Measurements from ENCODE around the gene KRTAP20-4. TPM values are rescaled to one million over a fixed set of nuclear protein-coding genes. Genes with fewer than 3 reads are reported as not detected.

Gene KRTAP20-4
- total RNA-seq, 2 experiments from 2014 or later, result not detected

GRCh38 chr21:30605968-30606367 is 14.5 kb upstream of the KRTAP20-4 start:
- H3K27me3 ChIP-seq (ENCODE audit: control insufficient read depth in 1 of 2, insufficient read depth in 2 of 2, low read length in 2 of 2), result peaks cover 0 to 3% of the 10 kb centered on the region in 2 experiments
- no peaks in the 10 kb centered on the region for H3K9me3 ChIP-seq (ENCODE audit: control insufficient read depth in 1 of 2, insufficient read depth in 1 of 2, low read length in 2 of 2)
- no peak overlapping the region for H3K4me3 ChIP-seq (ENCODE audit: low read length)
- H3K36me3 Mint-ChIP-seq (ENCODE audit: low read depth), result no peaks in the 10 kb centered on the region
- no peak for DNase-seq
- no peak overlapping the region for H3K27ac Mint-ChIP-seq
- no peaks in the 10 kb centered on the region for H3K36me3 ChIP-seq (ENCODE audit: insufficient read depth, low read length)
- H3K27me3 Mint-ChIP-seq, result no peaks in the 10 kb centered on the region
- no peak overlapping the region for H3K4me3 Mint-ChIP-seq
- peaks cover 10% of the 10 kb centered on the region for H3K9me3 Mint-ChIP-seq
- ChIA-PET CTCF (no interaction called here), POLR2A (no interaction called here)
- H3K4me1 ChIP-seq (ENCODE audit: insufficient read depth, low read length), result no peaks in the 10 kb centered on the region
- H3K27ac ChIP-seq (ENCODE audit: low read depth in 1 of 2, low read length in 2 of 2), result no peak overlapping the region
- H3K4me1 Mint-ChIP-seq (ENCODE audit: low read depth), result no peaks in the 10 kb centered on the region
- no peak for ATAC-seq (ENCODE audit: poor library complexity)
- TF ChIP-seq, protein P1, sequence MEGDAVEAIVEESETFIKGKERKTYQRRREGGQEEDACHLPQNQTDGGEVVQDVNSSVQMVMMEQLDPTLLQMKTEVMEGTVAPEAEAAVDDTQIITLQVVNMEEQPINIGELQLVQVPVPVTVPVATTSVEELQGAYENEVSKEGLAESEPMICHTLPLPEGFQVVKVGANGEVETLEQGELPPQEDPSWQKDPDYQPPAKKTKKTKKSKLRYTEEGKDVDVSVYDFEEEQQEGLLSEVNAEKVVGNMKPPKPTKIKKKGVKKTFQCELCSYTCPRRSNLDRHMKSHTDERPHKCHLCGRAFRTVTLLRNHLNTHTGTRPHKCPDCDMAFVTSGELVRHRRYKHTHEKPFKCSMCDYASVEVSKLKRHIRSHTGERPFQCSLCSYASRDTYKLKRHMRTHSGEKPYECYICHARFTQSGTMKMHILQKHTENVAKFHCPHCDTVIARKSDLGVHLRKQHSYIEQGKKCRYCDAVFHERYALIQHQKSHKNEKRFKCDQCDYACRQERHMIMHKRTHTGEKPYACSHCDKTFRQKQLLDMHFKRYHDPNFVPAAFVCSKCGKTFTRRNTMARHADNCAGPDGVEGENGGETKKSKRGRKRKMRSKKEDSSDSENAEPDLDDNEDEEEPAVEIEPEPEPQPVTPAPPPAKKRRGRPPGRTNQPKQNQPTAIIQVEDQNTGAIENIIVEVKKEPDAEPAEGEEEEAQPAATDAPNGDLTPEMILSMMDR (IDR thresholded peaks at IDR 0.05), result no peak
- intact Hi-C loops (cut with DNase I, micrococcal nuclease), result no loop called here

GRCh38 chr21:30612132-30612531 is 8.3 kb upstream of the KRTAP20-4 start:
- Histone ChIP-seq H3K9me3 (ENCODE audit: control insufficient read depth in 1 of 2, insufficient read depth in 1 of 2, low read length in 2 of 2) (peaks cover 0 to 4% of the 10 kb centered on the region in 2 experiments), H3K36me3 (ENCODE audit: insufficient read depth, low read length) (no peaks in the 10 kb centered on the region), H3K27me3 (ENCODE audit: control insufficient read depth in 1 of 2, insufficient read depth in 2 of 2, low read length in 2 of 2) (no peaks in the 10 kb centered on the region), H3K4me1 (ENCODE audit: insufficient read depth, low read length) (no peaks in the 10 kb centered on the region), H3K27ac (ENCODE audit: low read depth in 1 of 2, low read length in 2 of 2) (no peak overlapping the region), H3K4me3 (ENCODE audit: low read length) (no peak overlapping the region)
- Mint-ChIP-seq H3K27me3 (no peaks in the 10 kb centered on the region), H3K27ac (no peak overlapping the region), H3K4me3 (no peak overlapping the region), H3K4me1 (ENCODE audit: low read depth) (no peaks in the 10 kb centered on the region), H3K9me3 (peaks cover 10% of the 10 kb centered on the region), H3K36me3 (ENCODE audit: low read depth) (no peaks in the 10 kb centered on the region)
- ATAC-seq (ENCODE audit: poor library complexity) (no peak), DNase-seq (no peak)
- CTCF ChIA-PET, result no interaction called here
- TF ChIP-seq, protein P1 (IDR thresholded peaks at IDR 0.05), result no peak
- intact Hi-C loops (cut with DNase I, micrococcal nuclease), result no loop called here
- POLR2A ChIA-PET, result no interaction called here

DNA sequence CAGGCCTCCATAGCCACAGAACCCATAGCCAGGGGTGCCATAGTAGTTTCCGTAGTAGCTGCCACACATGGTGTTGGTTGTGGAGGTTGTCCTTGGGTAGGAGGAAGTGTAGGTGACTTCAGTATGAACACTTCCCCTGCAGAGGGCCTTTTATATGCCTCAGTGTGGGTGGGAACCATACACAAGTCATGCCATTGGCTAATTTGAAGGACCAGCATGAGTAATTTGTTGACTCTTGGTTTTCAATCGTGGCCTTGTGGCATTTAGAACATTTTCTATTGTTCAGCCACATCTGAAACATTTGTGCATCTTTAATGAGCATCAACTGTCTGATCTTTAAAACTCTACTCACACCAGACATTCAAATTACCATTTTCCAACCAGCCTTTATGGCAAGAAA is 6.6 kb upstream of the KRTAP20-4 start, which contains the start of gene KRTAP6-1:
Gene KRTAP6-1, minus strand, starts transcription at position 95 of the 400 bp plus-strand sequence. Its CDS starts 26 bp downstream, at position 69.
- POLR2A ChIA-PET, result no interaction called here
- no peaks in the 10 kb centered on the region for H3K27me3 Mint-ChIP-seq

More for the DNA sequence above, 6.6 kb upstream of the KRTAP20-4 start, which contains the start of gene KRTAP6-1:
- no peak within 1 kb of the TSS for H3K27ac ChIP-seq (ENCODE audit: low read depth in 1 of 2, low read length in 2 of 2)
- Mint-ChIP-seq H3K36me3 (ENCODE audit: low read depth) (no peaks in the 10 kb centered on the region), H3K4me1 (ENCODE audit: low read depth) (no peaks in the 10 kb centered on the region), H3K9me3 (peaks cover 5% of the 10 kb centered on the region), H3K4me3 (no peak within 1 kb of the TSS), H3K27ac (no peak within 1 kb of the TSS)
- CTCF ChIA-PET, result no interaction called here
- ATAC-seq (ENCODE audit: poor library complexity) (no peak), DNase-seq (no peak)
- intact Hi-C loops (cut with DNase I, micrococcal nuclease), result no loop called here
- no peaks in the 10 kb centered on the region for H3K36me3 ChIP-seq (ENCODE audit: insufficient read depth, low read length)
- no peaks in the 10 kb centered on the region for H3K27me3 ChIP-seq (ENCODE audit: control insufficient read depth in 1 of 2, insufficient read depth in 2 of 2, low read length in 2 of 2)
- TF ChIP-seq, protein P1 (IDR thresholded peaks at IDR 0.05), result no peak
- peaks cover 0 to 4% of the 10 kb centered on the region in 2 experiments for H3K9me3 ChIP-seq (ENCODE audit: control insufficient read depth in 1 of 2, insufficient read depth in 1 of 2, low read length in 2 of 2)
- no peaks in the 10 kb centered on the region for H3K4me1 ChIP-seq (ENCODE audit: insufficient read depth, low read length)
- no peak within 1 kb of the TSS for H3K4me3 ChIP-seq (ENCODE audit: low read length)
